Measurements from ENCODE around the gene MYL12B.
"Not testable (repeated sequence)": the region's sequence is repeated elsewhere in the genome, so short reads cannot be mapped to it uniquely, and the experiment has no call there.

The MYL12B gene

DNA sequence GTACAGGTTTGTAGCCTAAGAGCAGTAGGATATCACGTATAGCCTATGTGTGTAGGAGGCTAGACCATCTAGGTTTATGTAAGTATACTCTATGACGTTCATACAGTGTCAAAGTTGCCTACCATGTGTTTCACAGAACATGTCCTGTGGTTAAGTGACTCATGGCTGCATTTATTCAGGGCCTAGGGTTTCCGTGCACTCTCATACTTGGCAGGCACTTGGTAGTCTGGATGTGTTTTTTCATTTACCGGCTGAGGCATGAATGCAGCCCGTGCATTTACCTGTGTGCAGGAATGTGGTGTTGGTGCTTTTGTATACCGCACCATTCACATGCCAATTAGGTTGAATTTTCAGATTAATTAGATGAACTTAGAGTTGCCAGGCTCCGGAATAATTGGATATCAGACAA lies 43.4 kb downstream of the MYL12B start:
- no peak for DNase-seq

DNA sequence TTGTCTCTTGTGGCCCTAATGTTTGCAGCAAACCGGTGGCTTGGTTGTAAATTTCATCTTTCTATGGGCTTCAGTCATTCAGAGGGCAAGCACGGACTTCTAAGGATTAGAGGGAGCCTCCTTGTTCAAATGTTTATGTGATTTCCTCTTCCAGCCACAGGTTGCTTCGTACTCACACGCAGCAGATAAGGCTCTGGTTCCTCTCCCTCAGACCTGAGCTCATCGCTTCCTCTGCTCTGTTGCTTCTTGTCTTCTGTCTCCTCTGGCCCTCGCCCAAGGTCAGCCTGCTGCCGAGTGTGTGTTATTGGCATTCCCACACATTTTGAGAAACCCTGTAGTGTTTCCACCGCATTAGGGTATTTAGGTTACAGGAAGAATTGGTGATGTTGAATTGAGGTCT lies 44.0 kb downstream of the MYL12B start:
- DNase-seq, result no peak

DNA sequence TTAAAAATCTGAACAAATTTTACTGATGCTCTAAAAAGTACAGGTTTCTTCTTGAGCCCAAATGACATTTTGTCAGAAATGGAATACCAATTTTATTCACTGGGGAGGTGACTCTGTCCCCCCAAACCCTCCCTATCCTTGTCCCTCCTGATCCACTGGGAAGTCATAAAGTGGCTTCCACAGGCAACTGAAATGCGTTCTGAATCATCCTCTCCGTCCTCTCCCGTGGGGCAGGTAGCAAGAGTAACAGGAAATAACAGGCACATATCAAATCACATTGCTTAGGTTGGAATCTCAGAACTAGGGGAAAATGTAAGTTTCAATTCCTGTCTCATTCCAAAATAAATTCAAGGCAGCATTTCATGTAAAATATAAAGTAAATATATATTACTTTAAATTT lies 44.5 kb downstream of the MYL12B start:
- no peak for DNase-seq

DNA sequence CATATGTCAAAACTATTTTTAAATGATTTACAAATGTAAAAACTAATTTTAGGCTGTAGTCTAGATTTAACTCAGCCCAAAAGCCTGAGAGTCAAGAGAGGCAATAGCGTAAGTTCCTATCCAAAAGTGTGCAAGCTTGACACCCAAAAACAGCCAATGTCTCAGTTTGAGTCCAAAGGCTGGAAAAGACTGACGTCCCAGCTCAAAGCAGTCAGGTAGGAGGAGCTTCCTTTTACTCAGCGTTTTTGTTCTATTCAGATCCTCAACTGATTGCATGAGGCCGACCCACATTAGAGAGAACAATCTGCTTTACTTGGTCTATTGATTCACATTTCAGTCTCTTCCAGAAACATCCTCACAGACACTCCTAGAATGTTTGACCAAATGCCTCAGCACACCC lies 51.8 kb downstream of the MYL12B start:
- no peak for DNase-seq

DNA sequence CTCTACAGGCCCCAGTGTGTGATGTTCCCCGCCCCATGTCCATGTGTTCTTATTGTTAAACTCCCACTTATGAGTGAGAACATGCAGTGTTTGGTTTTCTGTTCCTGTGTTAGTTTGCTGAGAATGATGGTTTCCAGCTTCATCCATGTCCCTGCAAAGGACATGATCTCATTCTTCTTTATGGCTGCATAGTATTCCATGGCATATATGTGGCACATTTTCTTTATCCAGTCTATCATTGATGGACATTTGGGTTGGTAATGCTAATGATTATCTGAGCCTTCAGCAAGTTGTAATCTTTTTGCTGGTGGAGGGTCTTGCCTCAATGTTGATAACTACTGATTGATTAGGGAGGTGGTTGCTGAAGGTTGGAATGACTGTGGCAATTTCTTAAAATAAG lies 53.4 kb downstream of the MYL12B start:
- not testable (repeated sequence) for DNase-seq

DNA sequence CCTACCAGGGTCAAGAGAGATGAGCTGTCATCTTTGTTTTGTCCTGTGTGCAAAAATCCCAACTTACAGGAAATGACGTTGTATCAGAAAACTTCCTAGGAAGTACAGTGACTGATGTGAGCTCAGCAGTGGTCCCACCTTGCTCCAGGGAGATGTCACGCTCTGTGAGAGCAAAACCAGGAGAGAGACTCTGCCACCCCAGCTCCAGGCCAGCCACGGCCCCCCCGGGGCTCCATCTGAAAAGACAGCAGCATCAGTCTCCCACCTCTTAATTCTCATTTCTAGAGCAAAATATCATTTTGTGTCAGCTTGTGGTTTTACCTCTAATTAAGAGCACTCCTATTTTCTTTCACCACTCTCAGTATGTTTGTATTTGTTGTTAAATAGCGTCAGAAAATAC lies 57.5 kb downstream of the MYL12B start:
- DNase-seq, result no peak

DNA sequence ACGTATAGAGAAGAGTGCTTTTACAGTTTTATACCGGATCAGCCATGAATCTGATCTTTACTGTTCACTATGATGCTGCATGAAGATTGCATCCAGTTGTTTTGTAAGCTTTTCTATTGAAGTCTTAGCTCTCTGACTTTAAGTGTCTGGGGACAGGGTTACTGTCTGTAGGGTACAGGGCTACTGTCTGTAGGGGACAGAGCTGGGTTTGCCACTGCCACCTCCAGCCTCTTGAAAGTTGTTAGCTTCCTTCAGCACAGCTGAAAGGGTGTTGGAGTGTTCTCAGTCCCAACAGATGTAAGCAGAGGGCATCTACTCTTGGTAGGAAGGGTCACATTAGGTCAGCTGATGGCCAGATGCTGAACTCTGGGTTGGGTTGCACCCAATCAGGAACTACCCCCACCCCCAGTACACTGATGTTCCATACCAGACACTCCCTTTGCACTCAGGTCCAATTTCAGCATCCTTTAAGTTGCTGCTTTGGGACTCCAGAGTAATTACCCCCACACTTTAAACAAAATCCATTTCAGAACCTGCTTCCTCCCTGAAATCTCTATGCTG lies 58.0 kb downstream of the MYL12B start:
- DNase-seq, result no peak

DNA sequence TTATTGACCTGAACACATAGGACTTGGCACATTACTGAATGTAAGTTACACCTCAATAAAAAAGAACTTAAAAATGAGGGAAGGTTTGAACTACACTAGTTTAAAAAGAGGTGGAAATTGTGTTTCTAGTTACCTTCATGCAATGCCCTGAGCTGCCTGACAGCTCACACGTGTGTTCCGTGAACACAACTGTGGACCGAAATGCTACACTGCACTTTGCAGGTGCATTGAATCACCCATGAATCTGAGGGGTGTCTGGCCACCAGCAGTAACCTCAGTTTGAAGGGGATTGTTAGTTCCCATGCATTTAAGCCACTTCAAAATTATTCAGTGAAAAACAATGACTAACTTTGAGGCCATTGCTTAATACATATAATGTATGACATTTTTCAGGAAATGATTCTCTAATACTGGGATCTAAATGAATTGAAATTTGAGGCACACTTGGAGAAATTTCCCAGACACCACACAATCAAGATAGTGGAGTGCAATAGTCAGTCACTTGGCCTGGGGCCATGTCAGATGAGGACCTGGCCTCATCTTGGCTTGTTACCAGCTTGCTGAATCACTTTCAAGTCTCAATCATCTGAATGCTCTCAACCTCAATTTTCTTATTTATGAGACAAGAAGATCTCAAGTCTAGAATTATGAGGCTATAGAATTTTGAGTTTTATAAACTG lies 59.3 kb downstream of the MYL12B start:
- no peak for DNase-seq

DNA sequence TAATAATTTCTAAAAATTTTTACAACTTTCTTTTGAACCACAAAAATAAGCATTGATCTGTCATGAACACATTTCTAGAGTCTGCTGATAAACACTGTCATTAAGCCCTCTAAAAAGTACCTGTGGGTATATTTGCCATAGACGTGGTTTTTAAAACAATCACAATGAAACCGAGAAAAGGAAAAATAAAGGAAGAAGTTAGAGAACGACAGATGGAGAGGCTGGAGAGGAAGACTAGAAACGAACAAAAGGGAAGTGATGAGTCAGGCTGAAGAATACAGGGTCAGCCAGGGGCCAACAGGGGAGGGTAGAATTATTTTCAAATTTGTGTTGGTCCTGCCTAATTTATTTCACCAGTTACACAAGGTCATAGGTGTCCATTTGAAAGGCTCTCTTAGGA lies 62.0 kb downstream of the MYL12B start:
- DNase-seq, result no peak
